DMS114 treated with DMSO at 0.1 percent for 48 hours (cell line): ENCODE measurements around the gene ARID1B.

Experiments used
- DNase-seq: peaks from one replicate; lab custom pipeline; 2025; ENCODE audit not compliant: unreplicated experiment; lab: John Stamatoyannopoulos, UW

The ARID1B gene

GRCh38 chr6:156901309-156902019 lies 124.3 kb downstream of the ARID1B start:
- no peak for DNase-seq

- DNase-seq, result no peak
Observed at GRCh38 chr6:156902782-156903181, 125.6 kb downstream of the ARID1B start.

GRCh38 chr6:156904176-156904967 lies 127.2 kb downstream of the ARID1B start:
- no peak for DNase-seq

GRCh38 chr6:156905801-156906200 lies 128.6 kb downstream of the ARID1B start:
- no peak for DNase-seq

- DNase-seq, result no peak
Observed at GRCh38 chr6:156906451-156906850, 129.3 kb downstream of the ARID1B start.

- no peak for DNase-seq
Observed at GRCh38 chr6:156909212-156910010, 132.2 kb downstream of the ARID1B start.

- no peak for DNase-seq
Observed at GRCh38 chr6:156910011-156910334, 132.8 kb downstream of the ARID1B start.

- DNase-seq, result no peak
Observed at GRCh38 chr6:156910938-156911337, 133.8 kb downstream of the ARID1B start.

- no peak for DNase-seq
Observed at GRCh38 chr6:156911581-156911980, 134.4 kb downstream of the ARID1B start.

- no peak for DNase-seq
Observed at GRCh38 chr6:156912431-156912830, 135.3 kb downstream of the ARID1B start.

- DNase-seq, result no peak
Observed at GRCh38 chr6:156914181-156914580, 137.0 kb downstream of the ARID1B start.

GRCh38 chr6:156916130-156916801 lies 139.1 kb downstream of the ARID1B start:
- DNase-seq, result no peak

- no peak for DNase-seq
Observed at GRCh38 chr6:156917213-156917612, 140.0 kb downstream of the ARID1B start.

- no peak for DNase-seq
Observed at GRCh38 chr6:156918647-156919046, 141.5 kb downstream of the ARID1B start.

- DNase-seq, result no peak
Observed at GRCh38 chr6:156919370-156919769, 142.2 kb downstream of the ARID1B start.

- DNase-seq, result no peak
Observed at GRCh38 chr6:156919814-156920369, 142.7 kb downstream of the ARID1B start.

- no peak for DNase-seq
Observed at GRCh38 chr6:156924246-156924645, 147.1 kb downstream of the ARID1B start.

GRCh38 chr6:156925026-156925425 lies 147.8 kb downstream of the ARID1B start:
- no peak for DNase-seq

- DNase-seq, result no peak
Observed at GRCh38 chr6:156925718-156926607, 148.8 kb downstream of the ARID1B start.

GRCh38 chr6:156928126-156928525 lies 150.9 kb downstream of the ARID1B start:
- DNase-seq, result no peak
